Measurements from ENCODE around the gene RABL3.

DNA sequence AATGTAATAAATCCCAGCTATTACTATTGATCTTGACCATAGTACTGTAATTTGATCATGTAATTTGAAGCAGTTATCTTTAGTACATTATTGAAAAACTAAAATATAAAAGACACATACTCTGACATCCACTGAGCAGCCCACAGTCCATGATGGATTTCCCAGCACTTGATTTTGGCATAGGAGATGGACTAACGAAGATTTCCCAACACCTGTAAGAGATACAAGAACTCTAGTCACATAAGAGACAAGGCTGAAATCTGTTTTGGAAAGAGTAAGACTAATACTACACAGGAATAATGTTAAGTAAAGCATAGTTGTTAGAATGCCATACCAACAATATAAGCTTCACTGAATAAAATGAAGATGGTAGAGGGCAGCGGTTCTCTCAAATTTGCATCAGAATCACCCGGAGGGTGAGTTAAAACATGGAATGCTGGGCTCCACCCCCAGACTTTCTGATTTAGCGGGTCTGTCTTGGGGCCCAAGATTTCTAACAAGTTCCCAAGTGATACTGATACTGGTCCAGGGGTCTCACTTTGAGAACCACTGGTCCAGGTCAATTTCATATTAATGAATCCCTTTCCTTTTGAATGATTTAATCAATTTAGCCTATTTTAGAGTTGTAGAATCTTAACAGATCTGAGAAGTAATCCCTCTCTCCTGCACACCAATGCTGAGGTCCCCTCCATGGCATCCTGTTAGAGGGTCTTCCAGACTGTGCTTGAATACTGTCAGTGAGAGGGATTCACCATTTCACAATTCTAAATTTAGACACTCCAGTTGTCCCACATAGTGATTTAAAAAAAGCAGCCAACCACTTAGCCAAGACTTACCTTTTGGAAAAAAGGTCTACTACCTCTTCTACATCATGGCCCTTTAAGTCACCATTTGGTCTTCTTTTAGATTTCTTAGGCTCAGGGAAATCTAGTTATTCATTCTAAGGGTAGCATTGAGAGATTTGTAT is 11.5 kb downstream of the RABL3 start:
- TF ChIP-seq, protein P1, sequence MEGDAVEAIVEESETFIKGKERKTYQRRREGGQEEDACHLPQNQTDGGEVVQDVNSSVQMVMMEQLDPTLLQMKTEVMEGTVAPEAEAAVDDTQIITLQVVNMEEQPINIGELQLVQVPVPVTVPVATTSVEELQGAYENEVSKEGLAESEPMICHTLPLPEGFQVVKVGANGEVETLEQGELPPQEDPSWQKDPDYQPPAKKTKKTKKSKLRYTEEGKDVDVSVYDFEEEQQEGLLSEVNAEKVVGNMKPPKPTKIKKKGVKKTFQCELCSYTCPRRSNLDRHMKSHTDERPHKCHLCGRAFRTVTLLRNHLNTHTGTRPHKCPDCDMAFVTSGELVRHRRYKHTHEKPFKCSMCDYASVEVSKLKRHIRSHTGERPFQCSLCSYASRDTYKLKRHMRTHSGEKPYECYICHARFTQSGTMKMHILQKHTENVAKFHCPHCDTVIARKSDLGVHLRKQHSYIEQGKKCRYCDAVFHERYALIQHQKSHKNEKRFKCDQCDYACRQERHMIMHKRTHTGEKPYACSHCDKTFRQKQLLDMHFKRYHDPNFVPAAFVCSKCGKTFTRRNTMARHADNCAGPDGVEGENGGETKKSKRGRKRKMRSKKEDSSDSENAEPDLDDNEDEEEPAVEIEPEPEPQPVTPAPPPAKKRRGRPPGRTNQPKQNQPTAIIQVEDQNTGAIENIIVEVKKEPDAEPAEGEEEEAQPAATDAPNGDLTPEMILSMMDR (IDR thresholded peaks at IDR 0.05; ENCODE audit: borderline replicate concordance, extremely low read depth, low read length, poor library complexity, severe bottlenecking): no peak
- no peak for TF ChIP-seq EZH2 (IDR thresholded peaks at IDR 0.05; ENCODE audit: borderline replicate concordance, low read depth, low read length, severe bottlenecking)

Data from DND-41 (cell line).